Measurements from ENCODE around the gene TMEM212.

Gene TMEM212

GRCh38 chr3:171842864-171843518 lies at the start of gene TMEM212:
Gene TMEM212, plus strand, starts transcription at chr3:171843349. Its CDS starts 35 bp downstream, at chr3:171843384.
- DNase-seq (ENCODE audit: low read depth in 2 of 2) = no peak

DNA sequence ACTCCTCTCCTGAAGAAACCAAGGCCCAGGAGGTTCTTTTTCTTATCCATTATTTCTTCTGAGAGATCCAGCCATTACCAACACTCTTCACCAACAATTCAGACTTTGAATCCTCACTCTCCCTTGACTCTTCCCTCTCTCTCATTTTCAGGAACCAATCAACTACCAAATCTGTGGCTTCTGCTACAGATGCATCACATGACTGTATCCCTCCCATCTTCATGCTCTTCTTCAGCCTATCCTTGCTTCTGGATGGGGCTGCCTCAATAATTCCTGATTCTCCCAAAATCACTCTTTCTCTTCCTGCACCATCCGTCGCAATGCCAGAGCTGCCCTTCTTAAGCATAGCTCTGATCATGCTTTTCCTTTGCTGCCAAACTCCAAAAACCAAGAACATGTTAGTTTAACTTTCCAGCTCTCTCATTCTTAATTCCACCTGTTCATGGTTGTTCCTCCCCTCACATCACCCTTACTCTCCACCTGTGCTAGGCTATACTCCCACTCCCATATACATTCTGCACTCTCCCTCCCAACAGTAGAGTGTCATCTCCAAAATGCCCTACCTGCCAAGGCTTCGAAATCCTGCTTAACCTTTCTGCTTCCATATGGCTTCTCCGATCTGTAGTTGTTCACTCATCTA lies 46.4 kb upstream of the TMEM212 start:
- no peak for DNase-seq (ENCODE audit: low read depth in 2 of 2)

- DNase-seq (ENCODE audit: low read depth in 2 of 2) = no peak
Observed at GRCh38 chr3:171797265-171797679, 45.9 kb upstream of the TMEM212 start.

- no peak for DNase-seq (ENCODE audit: low read depth in 2 of 2)
Observed at GRCh38 chr3:171797873-171798272, 45.3 kb upstream of the TMEM212 start.

DNA sequence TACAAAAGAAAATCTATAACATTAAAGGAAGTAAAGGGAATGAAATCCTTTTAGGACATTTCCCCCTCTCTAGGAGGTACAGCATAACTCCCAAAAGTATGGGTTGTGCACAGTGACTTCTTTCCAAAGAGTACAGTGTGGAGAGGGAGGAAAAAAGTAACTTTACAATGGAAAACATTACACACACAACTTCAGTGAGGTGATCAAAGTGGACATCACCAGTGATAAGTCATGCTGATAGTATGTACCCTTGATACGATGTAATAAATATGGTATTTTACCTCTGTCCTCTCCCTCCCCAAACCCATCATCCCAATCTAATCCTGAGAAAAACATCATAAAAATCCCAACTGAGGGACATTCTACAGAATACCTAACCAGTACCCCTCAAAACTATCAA lies 43.6 kb upstream of the TMEM212 start:
- DNase-seq (ENCODE audit: low read depth in 2 of 2) = no peak

DNA sequence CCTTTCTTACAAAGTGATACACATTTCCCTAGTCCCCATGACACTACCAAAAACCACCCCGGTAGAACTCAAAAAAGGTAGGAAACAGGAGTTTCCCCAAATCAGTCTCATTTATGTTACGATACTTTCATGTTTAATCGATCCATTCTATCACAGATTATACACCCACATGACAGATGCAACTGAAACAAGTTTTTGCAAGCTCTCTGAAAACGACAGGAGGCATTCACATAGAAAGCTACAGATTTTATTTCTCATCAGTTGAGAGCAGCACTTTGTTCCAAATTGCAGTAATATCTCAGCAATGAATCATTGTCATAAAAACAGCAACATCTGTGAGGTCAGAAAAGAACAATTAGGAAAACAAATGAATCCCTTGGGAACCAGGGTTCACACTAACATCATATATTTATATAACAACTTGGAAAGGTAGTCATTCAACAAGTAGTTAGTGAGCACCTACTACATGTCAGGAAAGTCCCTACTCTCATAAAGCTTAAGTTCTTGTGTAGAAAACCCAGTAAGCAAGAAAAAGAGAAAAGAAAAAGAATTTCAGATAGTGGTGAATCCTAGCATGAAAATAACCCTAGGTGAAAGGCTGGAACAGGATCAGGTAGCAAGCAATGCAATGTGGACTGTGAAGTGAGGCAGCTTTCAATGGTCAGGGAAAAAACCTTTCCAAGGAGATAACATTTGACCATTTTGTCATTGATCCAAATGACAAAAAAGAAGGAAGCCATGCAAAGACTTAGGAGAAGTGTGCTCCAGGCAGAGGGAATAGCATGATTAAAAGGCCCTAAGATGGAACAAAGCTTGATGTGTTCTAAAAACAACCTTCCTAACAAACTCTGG lies 41.2 kb upstream of the TMEM212 start:
- no peak for DNase-seq (ENCODE audit: low read depth in 2 of 2)

DNA sequence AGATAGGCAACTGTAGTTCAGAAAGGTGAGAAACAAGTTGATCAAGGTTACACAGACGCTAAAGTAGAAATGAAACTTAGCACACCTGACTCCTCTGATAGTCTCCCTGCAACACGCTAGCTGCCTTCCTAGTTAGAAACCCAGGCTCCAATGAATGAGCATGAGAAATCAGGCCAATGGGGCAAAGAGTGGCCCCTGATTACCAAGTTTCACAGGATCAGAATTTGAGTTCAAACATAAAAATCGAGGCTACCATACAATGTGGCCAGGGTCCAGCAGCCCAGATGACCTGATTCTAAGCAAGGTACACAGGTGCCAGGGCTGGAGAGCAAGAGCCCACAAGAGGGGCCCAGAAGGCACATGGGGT lies 40.6 kb upstream of the TMEM212 start:
- no peak for DNase-seq (ENCODE audit: low read depth in 2 of 2)

DNA sequence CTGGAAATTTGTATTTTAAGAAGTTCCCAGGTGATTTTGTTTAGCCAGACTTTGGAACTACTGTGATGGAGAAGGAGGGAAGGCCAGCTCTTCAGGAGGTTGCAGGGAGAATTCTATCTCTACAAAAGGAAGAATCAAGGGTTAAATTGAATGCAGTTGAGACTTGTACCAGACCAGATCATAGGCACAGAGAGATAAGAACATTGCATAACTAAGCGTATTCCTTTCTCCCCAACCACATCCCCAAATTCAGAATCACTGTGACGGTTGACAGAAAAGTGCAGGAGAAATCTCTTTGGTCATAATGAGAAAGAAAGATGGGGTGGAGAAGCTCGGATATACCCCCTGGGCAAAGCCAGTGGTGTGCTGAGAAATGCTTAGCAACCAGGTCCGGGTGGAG lies 40.1 kb upstream of the TMEM212 start:
- DNase-seq (ENCODE audit: low read depth in 2 of 2) = no peak

DNA sequence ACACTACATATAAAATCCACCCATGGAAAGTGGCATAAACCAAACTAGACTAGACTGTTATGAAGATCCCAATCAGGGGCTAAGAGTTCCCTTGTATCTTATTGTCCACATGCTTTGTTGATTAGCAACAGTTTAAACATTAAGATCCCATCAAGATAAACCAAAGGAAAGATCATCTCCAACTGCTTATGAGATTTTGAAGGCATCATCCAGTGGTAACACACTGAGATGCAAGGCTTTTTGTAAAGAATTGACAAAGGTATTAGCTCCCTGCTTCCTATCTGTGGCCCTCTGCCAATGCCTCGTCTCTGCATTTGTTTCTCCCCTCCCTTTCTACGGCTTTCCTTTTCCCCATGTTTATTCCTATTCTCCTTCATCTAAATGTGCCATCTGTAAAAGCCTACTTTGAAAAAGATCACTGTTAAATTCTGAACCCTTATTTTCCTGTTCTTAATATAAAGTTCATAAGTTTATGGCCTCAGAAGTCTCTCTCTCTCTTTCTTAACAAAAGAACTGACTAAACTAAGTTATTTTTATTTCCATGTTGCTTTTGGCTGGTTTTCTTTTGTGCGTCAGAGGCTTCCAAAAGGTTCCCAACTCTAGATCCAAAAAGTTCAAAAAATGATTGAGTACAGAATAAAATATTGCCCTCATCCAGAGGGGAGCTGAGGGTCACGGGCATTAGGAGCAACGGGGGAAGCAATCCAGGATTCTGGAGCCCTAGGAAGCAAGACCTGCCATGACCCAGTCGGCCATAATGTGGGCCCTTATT lies 38.3 kb upstream of the TMEM212 start:
- DNase-seq (ENCODE audit: low read depth in 2 of 2) = no peak

- DNase-seq (ENCODE audit: low read depth in 2 of 2) = no peak
Observed at GRCh38 chr3:171805687-171806086, 37.5 kb upstream of the TMEM212 start.

DNA sequence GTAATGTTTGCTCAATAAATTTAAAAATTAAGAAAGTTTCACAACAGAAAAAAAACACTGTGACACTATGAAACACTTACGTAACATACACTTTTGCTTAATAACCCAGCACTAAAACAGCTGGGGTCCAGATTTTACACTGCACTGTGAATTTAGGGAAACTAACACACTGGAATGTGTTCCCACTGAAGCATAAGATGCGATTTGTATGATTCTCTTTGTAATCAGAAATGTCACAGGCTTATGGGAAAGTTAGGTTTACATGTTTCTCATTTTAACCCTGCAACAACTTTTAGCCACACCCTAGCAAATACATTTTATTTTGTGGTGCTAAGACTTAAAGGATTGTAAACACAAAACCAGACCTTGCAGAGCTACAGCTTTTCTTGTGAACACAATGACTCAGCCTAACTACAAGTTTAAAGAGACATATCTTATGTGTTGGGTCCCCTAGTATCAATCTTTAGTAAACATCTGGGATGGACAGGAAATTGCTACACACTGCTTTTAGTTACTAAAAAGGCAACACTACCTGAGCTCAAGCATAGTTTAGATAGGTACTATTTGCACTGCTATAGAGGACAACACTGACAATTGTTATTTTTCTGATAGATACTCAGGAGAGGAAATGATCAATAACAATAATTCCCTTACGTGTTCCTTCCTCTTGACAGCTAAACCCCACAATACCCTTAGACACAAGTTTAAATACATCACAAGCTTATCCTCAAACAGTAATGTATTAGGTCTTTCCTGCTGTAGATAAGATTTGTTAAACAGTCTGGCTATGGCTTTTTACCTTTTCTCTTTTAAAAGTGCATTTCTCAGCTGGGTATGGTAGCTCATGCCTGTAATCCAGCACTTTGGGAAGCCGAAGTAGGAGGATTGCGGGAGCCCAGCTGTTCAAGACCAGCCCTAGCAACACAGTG lies 36.7 kb upstream of the TMEM212 start:
- no peak for DNase-seq (ENCODE audit: low read depth in 2 of 2)

GRCh38 chr3:171807129-171807675 lies 35.9 kb upstream of the TMEM212 start:
- no peak for DNase-seq (ENCODE audit: low read depth in 2 of 2)

DNA sequence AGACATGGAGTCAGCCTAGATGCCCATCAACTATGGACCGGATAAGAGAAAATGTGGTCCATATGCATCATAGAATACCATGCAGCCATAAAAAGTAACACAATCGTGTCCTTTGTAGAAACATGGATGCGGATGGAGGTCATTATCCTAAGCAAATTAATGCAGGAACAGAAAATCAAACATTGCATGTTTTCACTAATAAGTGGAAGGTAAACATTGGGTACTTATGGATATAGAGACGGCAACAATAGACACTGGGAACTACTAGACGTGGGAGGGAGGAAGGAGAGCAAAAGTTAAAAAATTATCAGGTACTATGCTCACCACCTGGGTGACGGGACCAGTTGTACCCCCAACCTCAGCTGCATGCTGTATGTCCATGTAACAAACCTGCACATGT lies 35.3 kb upstream of the TMEM212 start:
- DNase-seq (ENCODE audit: low read depth in 2 of 2) = no peak

DNA sequence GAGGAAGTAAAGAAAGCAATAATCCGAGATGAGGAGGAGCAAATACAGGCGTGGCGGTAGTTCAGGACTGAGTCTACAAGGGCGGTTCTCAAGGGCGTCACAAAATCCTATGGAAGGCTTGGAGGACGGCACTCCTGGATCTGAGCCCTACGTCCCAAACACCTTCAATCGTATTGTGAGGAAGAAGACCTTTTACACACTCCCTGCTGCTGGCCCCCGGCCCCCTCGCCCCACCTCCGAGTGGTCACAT lies 33.6 kb upstream of the TMEM212 start:
- DNase-seq (ENCODE audit: low read depth in 2 of 2) = no peak

GRCh38 chr3:171809861-171810628 lies 33.1 kb upstream of the TMEM212 start, which contains the start of gene PLD1:
Gene PLD1, minus strand, starts transcription at chr3:171810483. Its CDS starts 72,432 bp downstream, at chr3:171738051.
- peak in 1 of 2 donors; percentile 24 for DNase-seq (ENCODE audit: low read depth in 2 of 2)

- no peak for DNase-seq (ENCODE audit: low read depth in 2 of 2)
Observed at GRCh38 chr3:171810629-171811294, 32.4 kb upstream of the TMEM212 start.

DNA sequence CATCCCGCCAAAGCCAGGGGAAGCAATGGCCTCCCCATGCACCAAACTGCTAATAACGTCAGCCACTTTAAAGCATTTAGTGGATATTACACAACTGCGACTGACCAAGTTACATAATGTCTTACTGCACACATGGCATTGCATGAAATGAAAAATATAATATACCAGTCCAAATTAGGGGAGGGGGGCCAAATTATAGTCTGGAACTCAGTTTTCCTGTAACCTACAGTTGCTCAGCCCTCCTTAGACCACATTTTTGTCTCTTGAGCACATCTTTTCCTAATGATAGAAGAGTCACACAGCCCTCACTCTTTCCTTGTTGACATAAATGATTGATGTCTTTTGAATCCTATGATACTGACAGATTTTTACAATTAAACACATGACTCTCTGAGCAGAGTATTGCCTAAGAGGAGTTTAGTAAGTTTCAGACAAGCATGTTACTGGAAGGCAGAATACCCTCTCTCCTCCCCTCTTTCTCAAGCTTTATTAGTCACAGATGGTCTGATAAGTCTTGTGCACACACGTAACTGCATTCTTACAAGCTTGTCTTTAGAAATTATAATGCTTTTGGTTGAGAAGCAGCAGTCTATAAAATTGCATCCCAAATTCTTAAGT lies 31.7 kb upstream of the TMEM212 start:
- DNase-seq (ENCODE audit: low read depth in 2 of 2) = no peak

DNA sequence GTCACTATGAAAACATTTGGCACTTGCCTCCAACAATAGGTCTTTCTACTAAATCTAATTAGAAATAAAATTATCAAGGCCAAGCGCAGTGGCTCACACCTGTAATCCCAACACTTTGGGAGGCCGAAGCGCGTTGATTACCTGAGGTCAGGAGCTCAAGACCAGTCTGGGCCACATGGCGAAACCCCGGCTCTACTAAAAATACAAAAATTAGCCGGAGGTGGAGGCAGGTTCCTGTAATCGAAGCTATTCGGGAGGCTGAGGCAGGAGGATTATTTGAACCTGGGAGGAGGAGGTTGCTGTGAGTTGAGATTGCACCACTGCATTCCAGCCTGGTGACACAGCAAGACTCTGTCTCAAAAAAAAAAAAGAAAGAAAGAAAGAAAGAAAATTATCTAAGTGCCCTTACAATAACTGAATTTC lies 31.2 kb upstream of the TMEM212 start:
- DNase-seq (ENCODE audit: low read depth in 2 of 2) = no peak

DNA sequence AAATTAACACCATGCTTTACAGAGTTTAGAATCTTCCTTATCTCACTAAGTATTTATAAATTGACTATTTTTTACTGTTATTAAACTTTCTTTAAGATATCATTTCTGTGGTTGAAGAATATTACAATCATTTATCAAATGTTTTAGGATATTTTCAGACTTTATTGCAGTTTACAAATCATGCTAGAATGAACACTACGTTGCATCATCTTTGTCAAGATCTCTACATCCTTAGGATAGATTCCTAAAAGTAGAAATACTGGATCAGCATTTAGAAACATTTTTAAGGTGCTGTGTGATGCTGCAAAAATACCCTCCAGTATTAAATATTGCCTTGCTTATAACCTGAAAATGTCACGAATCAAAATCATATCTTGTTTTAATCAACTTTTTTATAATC lies 30.3 kb upstream of the TMEM212 start:
- no peak for DNase-seq (ENCODE audit: low read depth in 2 of 2)

Data from stimulated activated CD4-positive, alpha-beta T cell treated with anti-CD3 and anti-CD28 coated beads, Interleukin-15, amount 100 ng/mL, for 48 hours (primary cell).